ENCODE data around the gene GLB1L.

GLB1L gene

GRCh38 chr2:219251656-219252055 is 6.4 kb upstream of the GLB1L start:
- DNase-seq (ENCODE audit: insufficient read length) (no peak), FAIRE-seq (no peak)
- TF ChIP-seq TAF1 (IDR thresholded peaks at IDR 0.05; ENCODE audit: borderline replicate concordance, low read depth, low read length) (no peak), POLR2A (IDR thresholded peaks at IDR 0.05; ENCODE audit: low read depth, low read length) (no peak), POLR2AphosphoS5 (IDR thresholded peaks at IDR 0.05; ENCODE audit: low read depth, low read length) (no peak; the same call in 1 of the 2 replicates)

- no peak for DNase-seq (ENCODE audit: insufficient read length)
- TF ChIP-seq TAF1 (IDR thresholded peaks at IDR 0.05; ENCODE audit: borderline replicate concordance, low read depth, low read length) (no peak), POLR2A (IDR thresholded peaks at IDR 0.05; ENCODE audit: low read depth, low read length) (no peak), POLR2AphosphoS5 (IDR thresholded peaks at IDR 0.05; ENCODE audit: low read depth, low read length) (no peak)
- no peak for FAIRE-seq
Measured at GRCh38 chr2:219250049-219250781, 5.0 kb upstream of the GLB1L start.

- DNase-seq (ENCODE audit: insufficient read length) (no peak), FAIRE-seq (peak; percentile 79)
- peak; percentile 51 for TF ChIP-seq POLR2A (IDR thresholded peaks at IDR 0.05; ENCODE audit: low read depth, low read length)
- peak; percentile 38; the same call in 1 of the 2 replicates for TF ChIP-seq POLR2AphosphoS5 (IDR thresholded peaks at IDR 0.05; ENCODE audit: low read depth, low read length)
- TF ChIP-seq TAF1 (IDR thresholded peaks at IDR 0.05; ENCODE audit: borderline replicate concordance, low read depth, low read length), result no peak
Measured at GRCh38 chr2:219249203-219249980, 4.1 kb upstream of the GLB1L start.

- no peak for FAIRE-seq
- no peak for DNase-seq (ENCODE audit: insufficient read length)
- TF ChIP-seq POLR2A (IDR thresholded peaks at IDR 0.05; ENCODE audit: low read depth, low read length), result peak; percentile 50; the same call in 1 of the 2 replicates
- no peak for TF ChIP-seq TAF1 (IDR thresholded peaks at IDR 0.05; ENCODE audit: borderline replicate concordance, low read depth, low read length)
- TF ChIP-seq POLR2AphosphoS5 (IDR thresholded peaks at IDR 0.05; ENCODE audit: low read depth, low read length), result no peak
Measured at GRCh38 chr2:219248845-219249202, 3.6 kb upstream of the GLB1L start.

- no peak for FAIRE-seq
- no peak for DNase-seq (ENCODE audit: insufficient read length)
- TF ChIP-seq POLR2AphosphoS5 (IDR thresholded peaks at IDR 0.05; ENCODE audit: low read depth, low read length) (no peak; the same call in 1 of the 2 replicates), POLR2A (IDR thresholded peaks at IDR 0.05; ENCODE audit: low read depth, low read length) (no peak), TAF1 (IDR thresholded peaks at IDR 0.05; ENCODE audit: borderline replicate concordance, low read depth, low read length) (no peak)
Measured at GRCh38 chr2:219247678-219248642, 2.7 kb upstream of the GLB1L start.

- TF ChIP-seq TAF1 (IDR thresholded peaks at IDR 0.05; ENCODE audit: borderline replicate concordance, low read depth, low read length) (no peak), POLR2A (IDR thresholded peaks at IDR 0.05; ENCODE audit: low read depth, low read length) (no peak)
- FAIRE-seq (peak; percentile 30), DNase-seq (ENCODE audit: insufficient read length) (no peak)
Measured at GRCh38 chr2:219246559-219246958, 1.3 kb upstream of the GLB1L start.

- FAIRE-seq (no peak), DNase-seq (ENCODE audit: insufficient read length) (no peak)
Measured at GRCh38 chr2:219245899-219246230, 621 bp upstream of the GLB1L start.

GRCh38 chr2:219244789-219245147 is 476 bp downstream of the GLB1L start:
- DNase-seq (ENCODE audit: insufficient read length) (no peak), FAIRE-seq (no peak)
- no peak for TF ChIP-seq POLR2A (IDR thresholded peaks at IDR 0.05; ENCODE audit: low read depth, low read length)
- TF ChIP-seq TAF1 (IDR thresholded peaks at IDR 0.05; ENCODE audit: borderline replicate concordance, low read depth, low read length), result no peak
- TF ChIP-seq POLR2AphosphoS5 (IDR thresholded peaks at IDR 0.05; ENCODE audit: low read depth, low read length), result no peak

More at GRCh38 chr2:219245899-219246230, 621 bp upstream of the GLB1L start:
- TF ChIP-seq POLR2A (IDR thresholded peaks at IDR 0.05; ENCODE audit: low read depth, low read length), result no peak
- no peak for TF ChIP-seq TAF1 (IDR thresholded peaks at IDR 0.05; ENCODE audit: borderline replicate concordance, low read depth, low read length)
- no peak for TF ChIP-seq POLR2AphosphoS5 (IDR thresholded peaks at IDR 0.05; ENCODE audit: low read depth, low read length)

- TF ChIP-seq POLR2A (IDR thresholded peaks at IDR 0.05; ENCODE audit: low read depth, low read length) (no peak), TAF1 (IDR thresholded peaks at IDR 0.05; ENCODE audit: borderline replicate concordance, low read depth, low read length) (no peak), POLR2AphosphoS5 (IDR thresholded peaks at IDR 0.05; ENCODE audit: low read depth, low read length) (no peak)
- FAIRE-seq (no peak), DNase-seq (ENCODE audit: insufficient read length) (no peak)
Measured at GRCh38 chr2:219243291-219243761, 1.9 kb downstream of the GLB1L start.

- FAIRE-seq (no peak), DNase-seq (ENCODE audit: insufficient read length) (no peak)
Measured at GRCh38 chr2:219234331-219234730, 10.9 kb downstream of the GLB1L start.

GRCh38 chr2:219230059-219230540 is 15.1 kb downstream of the GLB1L start:
- TF ChIP-seq TAF1 (IDR thresholded peaks at IDR 0.05; ENCODE audit: borderline replicate concordance, low read depth, low read length), result no peak
- no peak for TF ChIP-seq POLR2A (IDR thresholded peaks at IDR 0.05; ENCODE audit: low read depth, low read length)
- TF ChIP-seq POLR2AphosphoS5 (IDR thresholded peaks at IDR 0.05; ENCODE audit: low read depth, low read length), result no peak
- no peak for DNase-seq (ENCODE audit: insufficient read length)
- FAIRE-seq, result no peak

More at GRCh38 chr2:219234331-219234730, 10.9 kb downstream of the GLB1L start:
- TF ChIP-seq POLR2AphosphoS5 (IDR thresholded peaks at IDR 0.05; ENCODE audit: low read depth, low read length) (no peak), TAF1 (IDR thresholded peaks at IDR 0.05; ENCODE audit: borderline replicate concordance, low read depth, low read length) (no peak), POLR2A (IDR thresholded peaks at IDR 0.05; ENCODE audit: low read depth, low read length) (no peak)
